ENCODE data around the gene SOCS7.

Gene SOCS7

DNA sequence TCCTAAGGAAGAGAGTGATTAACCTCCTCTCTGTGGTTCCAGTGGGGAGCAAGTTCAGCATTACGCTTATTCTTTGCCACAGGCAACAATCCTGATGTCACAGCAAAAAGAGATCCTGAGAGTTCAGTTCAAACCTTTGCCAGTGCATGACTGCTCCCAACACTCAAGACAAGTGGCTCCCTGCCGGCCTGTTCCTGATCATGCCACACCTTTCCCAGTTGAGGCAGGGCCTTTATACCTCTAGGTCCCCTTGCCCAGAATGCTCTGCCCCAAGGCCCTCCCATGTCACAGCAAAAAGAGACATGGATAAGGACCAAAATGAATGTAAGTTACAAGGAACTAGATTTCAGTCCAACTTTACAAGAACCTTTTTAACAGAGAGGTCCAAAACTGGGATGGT, 45.6 kb downstream of the SOCS7 start:
- no peak for TF ChIP-seq CTCF (IDR thresholded peaks at IDR 0.05)
- no peak for DNase-seq (ENCODE audit: low spot score)
- H3K4me3 ChIP-seq = no peak overlapping the region
- no peak overlapping the region for H3K27ac ChIP-seq

DNA sequence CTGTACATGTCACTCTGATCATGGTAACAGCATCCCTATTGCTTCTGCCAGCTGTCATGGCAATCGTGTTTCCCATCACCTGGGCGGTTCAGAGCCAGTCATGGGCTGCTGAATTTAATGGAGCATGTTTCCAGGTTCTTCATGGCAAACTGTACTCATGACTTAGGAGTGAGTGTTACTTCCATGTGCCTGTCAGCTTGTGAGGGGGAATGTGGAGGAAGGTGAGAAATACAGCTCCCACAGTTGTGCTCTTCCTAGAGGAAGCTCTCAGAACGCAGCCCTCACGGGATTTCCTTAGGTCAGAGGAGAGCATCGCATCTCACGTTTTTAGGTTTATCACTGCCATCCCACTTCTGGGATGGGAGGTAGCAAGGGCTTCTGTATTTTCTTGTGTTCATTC, 48.6 kb downstream of the SOCS7 start:
- Histone ChIP-seq H3K27ac (no peak overlapping the region), H3K4me3 (no peak overlapping the region)
- TF ChIP-seq CTCF (IDR thresholded peaks at IDR 0.05) = no peak
- DNase-seq (ENCODE audit: low spot score) = no peak

DNA sequence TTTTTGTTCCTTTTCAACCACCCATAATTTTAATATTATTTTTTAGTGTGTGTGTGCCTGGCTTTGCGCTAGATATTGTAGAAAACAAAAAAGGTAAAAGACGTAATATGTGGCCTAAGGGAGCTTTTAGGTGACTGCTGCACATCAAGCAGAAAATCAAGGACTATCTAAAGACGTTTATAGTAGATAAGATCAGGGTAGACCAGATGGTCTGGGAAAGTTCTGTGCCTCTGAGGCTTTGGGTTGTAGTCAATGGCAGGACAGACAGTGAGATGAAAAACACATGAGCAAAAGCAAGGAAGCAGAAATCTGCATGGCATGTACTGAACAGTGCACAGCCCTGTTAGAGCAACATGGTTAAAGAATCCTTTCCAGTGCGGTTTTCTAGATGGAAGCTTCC, 49.8 kb downstream of the SOCS7 start:
- TF ChIP-seq CTCF (IDR thresholded peaks at IDR 0.05) = no peak
- no peak overlapping the region for H3K27ac ChIP-seq
- no peak overlapping the region for H3K4me3 ChIP-seq
- no peak for DNase-seq (ENCODE audit: low spot score)

GRCh38 chr17:38402897-38403296, 51.3 kb downstream of the SOCS7 start:
- no peak for TF ChIP-seq CTCF (IDR thresholded peaks at IDR 0.05)
- DNase-seq (ENCODE audit: low spot score) = no peak
- Histone ChIP-seq H3K4me3 (no peak overlapping the region), H3K27ac (no peak overlapping the region)

GRCh38 chr17:38403491-38403890, 51.8 kb downstream of the SOCS7 start:
- Histone ChIP-seq H3K27ac (no peak overlapping the region), H3K4me3 (no peak overlapping the region)
- no peak for TF ChIP-seq CTCF (IDR thresholded peaks at IDR 0.05)
- DNase-seq (ENCODE audit: low spot score) = no peak

GRCh38 chr17:38404174-38404943, 52.7 kb downstream of the SOCS7 start:
- H3K4me3 ChIP-seq = no peak overlapping the region
- TF ChIP-seq CTCF (IDR thresholded peaks at IDR 0.05) = no peak
- H3K27ac ChIP-seq = no peak overlapping the region
- DNase-seq (ENCODE audit: low spot score) = no peak

GRCh38 chr17:38405654-38406053, 54.0 kb downstream of the SOCS7 start:
- no peak for TF ChIP-seq CTCF (IDR thresholded peaks at IDR 0.05)
- no peak overlapping the region for H3K27ac ChIP-seq
- no peak for DNase-seq (ENCODE audit: low spot score)
- H3K4me3 ChIP-seq = no peak overlapping the region
